ENCODE measurements around the gene F10.

DNA sequence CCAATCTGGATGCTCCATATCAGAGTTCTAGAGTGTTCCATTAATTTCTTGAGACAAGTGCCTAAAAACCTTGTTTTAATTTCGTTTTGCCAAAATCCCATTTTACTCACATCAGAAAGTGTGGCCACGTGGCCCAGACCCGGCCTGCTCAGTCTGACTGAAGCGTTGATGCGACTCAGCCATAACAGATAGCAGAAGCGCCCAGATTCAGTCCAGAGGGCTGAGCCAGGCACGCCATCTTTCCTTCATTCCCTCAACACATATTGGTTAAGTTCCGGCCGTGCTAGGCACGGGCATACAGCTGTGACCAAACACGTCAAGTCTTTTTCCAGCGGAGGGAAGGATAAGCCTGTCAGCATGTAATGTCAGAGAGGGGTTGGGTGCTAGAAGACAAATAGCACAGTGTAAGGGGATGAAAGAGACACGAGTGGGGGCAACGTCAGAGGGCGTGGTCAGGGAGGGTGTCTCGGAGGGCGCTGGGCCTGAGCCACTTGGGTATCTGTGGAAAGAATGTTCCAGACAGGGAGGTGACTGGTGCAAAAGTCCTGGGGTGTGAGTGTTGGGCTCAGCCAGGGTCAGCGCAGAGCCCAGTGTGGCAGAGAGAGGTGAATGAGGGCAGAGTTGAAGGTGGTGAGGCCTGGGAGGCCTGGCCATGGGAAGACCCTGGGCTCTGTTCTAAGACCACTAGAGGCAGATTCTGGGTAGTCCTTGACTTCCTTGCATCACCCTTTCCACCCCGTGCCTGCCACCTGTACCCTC, 3.1 kb downstream of the F10 start:
- TF ChIP-seq CTCF (conservative IDR thresholded peaks at IDR 0.05; ENCODE audit: low read depth, low read length) = no peak
- no peak for TF ChIP-seq EZH2phosphoT487 (IDR thresholded peaks at IDR 0.05; ENCODE audit: borderline replicate concordance, low read length)

All from PC-3 (cell line).